Measurements from ENCODE around the gene BCL11B. TPM values are rescaled to one million over a fixed set of nuclear protein-coding genes. Genes with fewer than 3 reads are reported as not detected.

The BCL11B gene
- total and polyA plus RNA-seq, 2 of the 8 experiments (the other 6 are each of a cell fraction or from before 2014, with no cell fraction given), result 0.63 to 5.9 TPM

DNA sequence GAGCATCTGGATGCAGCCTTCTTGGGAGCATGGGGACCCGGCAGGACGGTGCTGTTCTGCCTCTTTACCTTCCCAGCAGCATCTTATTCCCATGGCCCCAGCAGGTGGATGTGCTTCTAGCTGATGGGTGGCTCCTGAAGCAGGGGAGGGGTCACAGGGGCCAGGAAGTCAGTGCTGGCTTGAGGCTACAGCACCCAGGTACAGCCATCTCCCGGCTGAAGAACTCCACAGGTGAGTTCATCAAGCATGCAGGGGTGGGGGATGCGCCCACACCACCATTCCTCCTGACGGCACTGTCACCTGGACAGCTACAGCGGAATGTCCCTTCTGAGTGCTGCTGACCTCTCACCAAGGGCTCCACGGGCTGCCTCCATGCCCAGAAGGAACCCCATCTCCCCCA lies 57.3 kb downstream of the BCL11B start:
- Histone ChIP-seq H3K79me2 (ENCODE audit: control insufficient read depth in 1 of 2, insufficient read depth in 2 of 2, low read length in 2 of 2) (peaks cover 3 to 25% of the 10 kb centered on the region in 2 experiments; a peak in 3 of 4 replicates), H3K18ac (ENCODE audit: extremely low read depth, low read length) (no peak overlapping the region), H3K23ac (ENCODE audit: insufficient read length) (no peak overlapping the region), H3K79me1 (ENCODE audit: low read depth, low read length) (peaks cover 11% of the 10 kb centered on the region; the same call in 1 of the 2 replicates), H2AK5ac (ENCODE audit: low read depth, low read length) (no peak overlapping the region), H3K36me3 (ENCODE audit: control insufficient read depth in 2 of 4, insufficient read depth in 4 of 4, low read length in 3 of 4) (no peaks in the 10 kb centered on the region), H3K9ac (replicated peaks in 1 of 4; ENCODE audit: extremely low read depth in 1 of 4, low read depth in 3 of 4, low read length in 3 of 4) (no peak overlapping the region), H2BK12ac (ENCODE audit: low read depth, low read length) (no peak overlapping the region), H3K4ac (replicated peaks; ENCODE audit: insufficient read length, low read depth, low read length) (no peak overlapping the region), H3K4me3 (ENCODE audit: extremely low read depth in 1 of 4, insufficient read depth in 2 of 4, low read depth in 3 of 4, low read length in 4 of 4) (no peak overlapping the region), H3K9me3 (ENCODE audit: insufficient read depth in 2 of 2, low read depth in 1 of 2, low read length in 1 of 2) (no peaks in the 10 kb centered on the region), H4K20me1 (replicated peaks in 1 of 2; ENCODE audit: control insufficient read depth in 1 of 2, insufficient read depth in 2 of 2, low read length in 2 of 2) (peaks cover 0 to 7% of the 10 kb centered on the region in 2 experiments), H4K91ac (replicated peaks; ENCODE audit: insufficient read length, low read length) (no peak overlapping the region), H2BK20ac (ENCODE audit: low read length) (no peak overlapping the region), H4K5ac (ENCODE audit: insufficient read length, low read depth, low read length) (no peak overlapping the region), H2BK120ac (replicated peaks; ENCODE audit: low read depth, low read length) (no peak overlapping the region), H4K8ac (ENCODE audit: extremely low read depth, insufficient read depth, low read length) (no peak overlapping the region; the same call in 1 of the 2 replicates), H3K4me1 (replicated peaks in 1 of 4; ENCODE audit: control insufficient read depth in 3 of 4, insufficient read depth in 4 of 4, low read length in 3 of 4) (peaks cover 0 to 4% (median 2%) of the 10 kb centered on the region in 4 experiments; a peak in 2 of 7 replicates), H2BK5ac (ENCODE audit: low read depth, low read length) (no peak overlapping the region), H2BK15ac (ENCODE audit: low read length) (no peak overlapping the region), H3K27ac (ENCODE audit: low read depth, low read length) (no peak overlapping the region), H3K27me3 (replicated peaks in 1 of 4; ENCODE audit: control insufficient read depth in 3 of 4, extremely low read depth in 1 of 4, insufficient read depth in 3 of 4, low read length in 3 of 4) (no peaks in the 10 kb centered on the region), H3K4me2 (ENCODE audit: insufficient read depth in 1 of 2, low read depth in 2 of 2, low read length in 2 of 2) (no peak overlapping the region), H3K56ac (replicated peaks; ENCODE audit: insufficient read length, low read depth, low read length) (no peak overlapping the region), H3K23me2 (ENCODE audit: low read depth, low read length) (no peaks in the 10 kb centered on the region), H3K14ac (ENCODE audit: insufficient read length) (no peak overlapping the region), H2AFZ (ENCODE audit: low read length) (no peak overlapping the region)
- WGBS, 2 experiments (ENCODE audit: extremely low coverage in 1 of 2, insufficient coverage in 1 of 2, insufficient read length in 1 of 2, insufficient replicate concordance in 2 of 2, low coverage in 1 of 2, low lambda C conversion rate in 2 of 2, missing lambda C conversion rate in 1 of 2), result 92% methylated on average over 6 of the region's 7 CpGs; no CpG with 5 or more reads in 1 of the 2 experiments
- DNase-seq (ENCODE audit: low read depth in 1 of 2, low spot score in 2 of 2) (no peak), FAIRE-seq (no peak)
- POLR2A ChIA-PET (ENCODE audit: partially characterized antibody), result interaction anchor here (1.2 to 2.1 kb wide), 2 partner anchors 10 to 16 kb away, joined by 3 to 4 read pairs; no protein-coding TSS in a partner anchor
- CTCF ChIA-PET (ENCODE audit: partially characterized antibody), result interaction anchor here (0.9 to 2.6 kb wide), 9 partner anchors 10 to 174 kb away, joined by 3 to 11 read pairs (median 4); no protein-coding TSS in a partner anchor
- no peak for TF ChIP-seq KDM4A (IDR thresholded peaks at IDR 0.05; ENCODE audit: low read depth, low read length, severe bottlenecking)
- no peak for TF ChIP-seq RBBP5 (IDR thresholded peaks at IDR 0.05; ENCODE audit: borderline replicate concordance, low read depth, low read length)
- TF ChIP-seq SAP30 (IDR thresholded peaks at IDR 0.05; ENCODE audit: insufficient read depth, insufficient replicate concordance, low read length), result no peak
- TF ChIP-seq, protein P1, sequence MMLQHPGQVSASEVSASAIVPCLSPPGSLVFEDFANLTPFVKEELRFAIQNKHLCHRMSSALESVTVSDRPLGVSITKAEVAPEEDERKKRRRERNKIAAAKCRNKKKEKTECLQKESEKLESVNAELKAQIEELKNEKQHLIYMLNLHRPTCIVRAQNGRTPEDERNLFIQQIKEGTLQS (IDR thresholded peaks at IDR 0.05; ENCODE audit: insufficient read depth, low read depth, low read length), result no peak
- TF ChIP-seq GTF2F1 (IDR thresholded peaks at IDR 0.05; ENCODE audit: borderline replicate concordance, low read depth, low read length), result no peak
- no peak for TF ChIP-seq HDAC2 (IDR thresholded peaks at IDR 0.05; ENCODE audit: borderline replicate concordance in 1 of 2, low read depth in 2 of 2, low read length in 2 of 2)
- TF ChIP-seq CTBP2 (IDR thresholded peaks at IDR 0.05; ENCODE audit: borderline replicate concordance, insufficient read depth, insufficient read length, low read length), result no peak
- no peak for TF ChIP-seq BRCA1 (IDR thresholded peaks at IDR 0.05; ENCODE audit: low read depth, low read length)
- TF ChIP-seq CHD1 (IDR thresholded peaks at IDR 0.05; ENCODE audit: low read depth, low read length), result no peak
- TF ChIP-seq TAF7 (optimal IDR thresholded peaks at IDR 0.05; ENCODE audit: borderline replicate concordance, low read depth, low read length), result no peak
- no peak for TF ChIP-seq CBX8 (IDR thresholded peaks at IDR 0.05; ENCODE audit: borderline replicate concordance, low read depth, low read length)
- no peak for TF ChIP-seq SRF (IDR thresholded peaks at IDR 0.05; ENCODE audit: low read depth, low read length)

All from H1 (cell line).